GM12878 (cell line): ENCODE measurements around the gene PROSER3. TPM values are rescaled to one million over a fixed set of nuclear protein-coding genes. Genes with fewer than 3 reads are reported as not detected.

Source experiments
- ATAC-seq: fragments of 200-7000 bp; cut with Tn5 transposase; 3 replicates; pipeline ENCODE4 v1.9.1; 2020; ENCODE audit warnings: mild to moderate bottlenecking, moderate library complexity
- BruUV-seq: library from RNA; stranded (reverse); fragments of 400-500 nt; replicated peaks from 2 replicates; lab custom pipeline; 2021; lab: Mats Ljungman, UMichigan
- CTCF ChIA-PET: fragments of 300-600 bp; sonication (Branson Sonifier 250); formaldehyde crosslinking; extraction: SDS; loops from one replicate; lab custom pipeline; 2021; ENCODE audit warnings: inconsistent platforms; lab: Yijun Ruan, JAX
- POLR2A ChIA-PET: fragments of 350-600 bp; formaldehyde crosslinking; extraction: SDS; loops from one replicate; lab custom pipeline; 2021; ENCODE audit warnings: inconsistent platforms; lab: Charles Lee
- RAD21 ChIA-PET: fragments of 300-600 bp; sonication (Branson Sonifier 250); formaldehyde crosslinking; loops from one replicate; lab custom pipeline; 2023; ENCODE audit warnings: antibody characterized with exemption; ENCODE audit not compliant: unreplicated experiment; lab: Charles Lee
- SMC1A ChIA-PET: fragments of 300-600 bp; sonication (Branson Sonifier 250); formaldehyde crosslinking; loops from one replicate; lab custom pipeline; 2023; ENCODE audit not compliant: unreplicated experiment, uncharacterized antibody; lab: Charles Lee
- DNase-seq: peaks from one replicate; pipeline ENCODE4 v3.0.0-alpha.2; 2011; ENCODE audit warnings: low read depth, low spot score
- FAIRE-seq: peaks from 3 replicates; lab custom pipeline; 2011; peaks lifted over from hg19 to GRCh38; lab: Jason Lieb, UNC
- H2AFZ ChIP-seq: 2 replicates; pipeline ENCODE4 v1.6.0; 2011; ENCODE audit warnings: low read depth, low read length, control low read depth; ENCODE audit not compliant: control insufficient read depth
- H3K27ac ChIP-seq: 2 replicates; pipeline ENCODE4 v1.5.1; 2011; ENCODE audit warnings: control low read depth; ENCODE audit not compliant: control insufficient read depth, insufficient read depth
- H3K27me3 ChIP-seq, 2 experiments: replicated peaks in 1 of 2; 2 replicates each; pipeline versions ENCODE4 v1.6.0 to v1.6.1; 2011; ENCODE audit warnings: low read length in 1 of 2; ENCODE audit not compliant: control insufficient read depth in 2 of 2, insufficient read depth in 2 of 2
- H3K36me3 ChIP-seq, 2 experiments: 2 replicates each; pipeline ENCODE4 v1.5.1; 2011; ENCODE audit warnings: low read length in 1 of 2; ENCODE audit not compliant: control insufficient read depth in 2 of 2, insufficient read depth in 2 of 2
- H3K4me1 ChIP-seq: 2 replicates; pipeline ENCODE4 v1.6.1; 2011; ENCODE audit warnings: mild to moderate bottlenecking, low read length, moderate library complexity, mixed read lengths; ENCODE audit not compliant: control insufficient read depth, insufficient read depth
- H3K4me2 ChIP-seq: 2 replicates; pipeline ENCODE4 v1.6.0; 2011; ENCODE audit warnings: control low read depth; ENCODE audit not compliant: control insufficient read depth, insufficient read depth
- H3K4me3 ChIP-seq: fragments of 200-600 bp; sonication (generic); 2 replicates; pipeline ENCODE4 v1.5.1; 2016
- H3K79me2 ChIP-seq: 2 replicates; pipeline ENCODE4 v1.6.0; 2011; ENCODE audit warnings: low read length; ENCODE audit not compliant: control insufficient read depth, insufficient read depth
- H3K9ac ChIP-seq: 2 replicates; pipeline ENCODE4 v1.8.0; 2011; ENCODE audit warnings: low read length, control low read depth, mixed read lengths; ENCODE audit not compliant: control insufficient read depth, insufficient read depth
- H3K9me3 ChIP-seq: replicated peaks from 3 replicates; pipeline ENCODE4 v1.5.1; 2011; ENCODE audit warnings: mild to moderate bottlenecking, low read length; ENCODE audit not compliant: control insufficient read depth, insufficient read depth
- H4K20me1 ChIP-seq: 2 replicates; pipeline ENCODE4 v1.6.0; 2011; ENCODE audit not compliant: control insufficient read depth, insufficient read depth
- BACH1 ChIP-seq: fragments of 450-650 bp; IDR thresholded peaks from 2 replicates; pipeline ENCODE4 v1.6.1; 2017; ENCODE audit warnings: mild to moderate bottlenecking, borderline replicate concordance
- CHD1 ChIP-seq: IDR thresholded peaks from 2 replicates; pipeline ENCODE4 v1.6.1; 2012; ENCODE audit warnings: low read depth, low read length, improper control_type of control experiment
- EED ChIP-seq: sonication (generic); IDR thresholded peaks from 2 replicates; pipeline ENCODE4 v1.6.1; 2016; ENCODE audit warnings: antibody characterized with exemption, low read depth
- FOXK2 ChIP-seq: fragments of 450-650 bp; IDR thresholded peaks from 2 replicates; pipeline ENCODE4 v1.6.1; 2017; ENCODE audit warnings: mild to moderate bottlenecking, moderate library complexity
- HCFC1 ChIP-seq: fragments of 150-350 bp; IDR thresholded peaks from 2 replicates; pipeline ENCODE4 v1.6.1; 2014; ENCODE audit warnings: low read length
- NR2F1 ChIP-seq: fragments of 450-650 bp; conservative IDR thresholded peaks from 2 replicates; pipeline ENCODE4 v1.6.1; 2017; ENCODE audit warnings: mild to moderate bottlenecking
- RB1 ChIP-seq: fragments of 450-650 bp; formaldehyde crosslinking; IDR thresholded peaks from 2 replicates; pipeline ENCODE4 v1.6.1; 2017; ENCODE audit warnings: mild to moderate bottlenecking, borderline replicate concordance
- SIX5 ChIP-seq: IDR thresholded peaks from 2 replicates; pipeline ENCODE4 v1.6.1; 2011; ENCODE audit warnings: mild to moderate bottlenecking, low read depth, low read length, moderate library complexity; ENCODE audit not compliant: severe bottlenecking
- SMARCA5 ChIP-seq: fragments of 450-650 bp; IDR thresholded peaks from 2 replicates; pipeline ENCODE4 v1.6.1; 2017; ENCODE audit warnings: mild to moderate bottlenecking
- TAF1 ChIP-seq: IDR thresholded peaks from 2 replicates; pipeline ENCODE4 v1.6.1; 2011; ENCODE audit warnings: mild to moderate bottlenecking, low read depth, low read length, borderline replicate concordance
- ZNF207 ChIP-seq: fragments of 450-650 bp; IDR thresholded peaks from 2 replicates; pipeline ENCODE4 v1.6.1; 2014; ENCODE audit warnings: antibody characterized with exemption, mild to moderate bottlenecking, borderline replicate concordance
- WGBS: methylation state at CpG from one replicate; pipeline ENCODE4 v1.1.6; 2016; ENCODE audit warnings: low lambda C conversion rate; ENCODE audit not compliant: insufficient replicate concordance, insufficient coverage; ENCODE audit errors: missing lambda C conversion rate; 5-methylcytosine and 5-hydroxymethylcytosine counted together
- in situ Hi-C: fragments of 300-500 bp; cut with MboI; formaldehyde crosslinking; loops from 9 replicates; pipeline ENCODE4 v1.14.3; 2018; ENCODE audit warnings: mixed read lengths
- intact Hi-C: fragments of 100-400 bp; cut with micrococcal nuclease; formaldehyde crosslinking; loops from one replicate; pipeline ENCODE4 v1.14.2; 2022; ENCODE audit not compliant: unreplicated experiment
- polyA plus RNA-seq, 11 experiments: library from polyadenylated mRNA; depleted of rRNA in 4 of 11; unstranded in 6 of 11; stranded (reverse) in 5 of 11; fragments of >200 nt; fragmentation: Nextera tagmentation in 4 of 11; fragmentation: Illumina TruSeq in 1 of 11; extraction: Ambion mirVana in 4 of 11; extraction: Trizol in 1 of 11; gene quantifications; 1 replicate in 1 of 11; 2 replicates in 10 of 11; pipeline versions ENCODE4 v1.2.1 to v1.2.3, GENCODE V29; 2011 to 2016; ENCODE audit warnings: inconsistent platforms in 2 of 11, missing spikeins in 2 of 11, low read depth in 1 of 11
- total RNA-seq, 4 experiments: library from RNA; depleted of rRNA in 3 of 4; stranded (reverse); fragments of >200 nt in 3 of 4; fragmentation: Illumina TruSeq in 1 of 4; extraction: Trizol in 1 of 4; gene quantifications; 2 replicates each; pipeline versions ENCODE4 v1.2.1 to v1.2.3, GENCODE V29; 2013 to 2021
- TF ChIP-seq, protein P1 (sequence below): IDR thresholded peaks from 2 replicates; pipeline ENCODE4 v1.6.1; 2012; ENCODE audit warnings: low read depth, low read length, improper control_type of control experiment
- TF ChIP-seq, protein P2 (sequence below): fragments of 450-650 bp; IDR thresholded peaks from 2 replicates; pipeline ENCODE4 v1.6.1; 2016; ENCODE audit warnings: mild to moderate bottlenecking

Gene PROSER3
- total and polyA plus RNA-seq, 10 of the 15 experiments (the other 5 are each of a cell fraction or from before 2014, with no cell fraction given) = 0.85 to 25.1 (median 9.6) TPM

DNA sequence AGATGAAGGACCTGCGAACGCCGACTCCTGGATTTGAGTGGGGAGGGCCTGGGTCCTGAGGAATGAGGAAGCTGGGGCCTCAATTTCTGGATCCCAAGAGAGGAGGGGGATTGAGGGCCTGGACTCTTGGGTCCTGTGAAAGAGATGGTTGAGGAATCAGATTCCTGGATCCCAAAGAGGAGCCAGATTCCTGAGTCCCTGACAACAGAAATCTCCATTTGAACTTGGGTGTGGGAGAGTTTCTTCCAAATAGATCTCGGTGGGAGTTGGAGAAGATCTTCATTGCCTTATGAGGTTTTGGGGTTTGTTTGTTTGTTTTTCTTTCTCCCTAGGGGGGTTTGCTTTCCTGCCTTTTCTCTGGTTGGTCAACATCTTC, 11.9 kb upstream of the PROSER3 start:
- peak overlapping the region; percentile 92 for H3K4me3 ChIP-seq
- intact Hi-C loops = no loop called here
- SMC1A ChIA-PET = interaction anchor here (0.6 to 2.0 kb wide), 5 partner anchors 30 to 360 kb away, joined by 3 to 14 read pairs (median 3); no protein-coding TSS in a partner anchor
- TF ChIP-seq RB1 (no peak), FOXK2 (no peak), BACH1 (no peak), TAF1 (no peak), ZNF207 (no peak), SMARCA5 (no peak), CHD1 (no peak), NR2F1 (no peak), HCFC1 (no peak), SIX5 (no peak), EED (no peak)
- TF ChIP-seq, protein P1, sequence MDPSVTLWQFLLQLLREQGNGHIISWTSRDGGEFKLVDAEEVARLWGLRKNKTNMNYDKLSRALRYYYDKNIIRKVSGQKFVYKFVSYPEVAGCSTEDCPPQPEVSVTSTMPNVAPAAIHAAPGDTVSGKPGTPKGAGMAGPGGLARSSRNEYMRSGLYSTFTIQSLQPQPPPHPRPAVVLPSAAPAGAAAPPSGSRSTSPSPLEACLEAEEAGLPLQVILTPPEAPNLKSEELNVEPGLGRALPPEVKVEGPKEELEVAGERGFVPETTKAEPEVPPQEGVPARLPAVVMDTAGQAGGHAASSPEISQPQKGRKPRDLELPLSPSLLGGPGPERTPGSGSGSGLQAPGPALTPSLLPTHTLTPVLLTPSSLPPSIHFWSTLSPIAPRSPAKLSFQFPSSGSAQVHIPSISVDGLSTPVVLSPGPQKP = no peak
- TF ChIP-seq, protein P2, sequence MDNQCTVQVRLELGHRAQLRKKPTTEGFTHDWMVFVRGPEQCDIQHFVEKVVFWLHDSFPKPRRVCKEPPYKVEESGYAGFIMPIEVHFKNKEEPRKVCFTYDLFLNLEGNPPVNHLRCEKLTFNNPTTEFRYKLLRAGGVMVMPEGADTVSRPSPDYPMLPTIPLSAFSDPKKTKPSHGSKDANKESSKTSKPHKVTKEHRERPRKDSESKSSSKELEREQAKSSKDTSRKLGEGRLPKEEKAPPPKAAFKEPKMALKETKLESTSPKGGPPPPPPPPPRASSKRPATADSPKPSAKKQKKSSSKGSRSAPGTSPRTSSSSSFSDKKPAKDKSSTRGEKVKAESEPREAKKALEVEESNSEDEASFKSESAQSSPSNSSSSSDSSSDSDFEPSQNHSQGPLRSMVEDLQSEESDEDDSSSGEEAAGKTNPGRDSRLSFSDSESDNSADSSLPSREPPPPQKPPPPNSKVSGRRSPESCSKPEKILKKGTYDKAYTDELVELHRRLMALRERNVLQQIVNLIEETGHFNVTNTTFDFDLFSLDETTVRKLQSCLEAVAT = no peak
- TF ChIP-seq, all 136 proteins: peak for 0
- peak overlapping the region; percentile 80 for H3K27ac ChIP-seq
- 0% methylated on average over 4 of the region's 4 CpGs for WGBS
- in situ Hi-C loops = no loop called here
- no peaks in the 10 kb centered on the region for H3K27me3 ChIP-seq
- DNase-seq (no peak), ATAC-seq (no peak), FAIRE-seq (no peak)
- ChIA-PET CTCF (interaction anchor here (0.6 to 4.3 kb wide), 6 partner anchors 32 to 315 kb away, joined by 3 to 18 read pairs (median 6); no protein-coding TSS in a partner anchor), RAD21 (interaction anchor here (0.9 to 2.3 kb wide), 5 partner anchors 11 to 185 kb away, joined by 3 to 9 read pairs (median 7); partner anchors contain the start of gene HSPB6), POLR2A (interaction anchor here (0.9 to 7.1 kb wide), 6 partner anchors 11 to 183 kb away, joined by 3 to 91 read pairs (median 14); partner anchors contain the start of genes HSPB6 and PROSER3)
- H2AFZ ChIP-seq = no peak overlapping the region
- peaks cover 29% of the 10 kb centered on the region for H3K79me2 ChIP-seq
- H3K4me2 ChIP-seq = peak overlapping the region; percentile 94
- H3K4me1 ChIP-seq = peaks cover 35% of the 10 kb centered on the region
- H3K36me3 ChIP-seq = 0 out of 4 replicates have a peak, but pooled peaks cover 0 to 4% of the 10 kb centered on the region in 2 experiments
- H4K20me1 ChIP-seq = no peaks in the 10 kb centered on the region
- peak overlapping the region; percentile 84 for H3K9ac ChIP-seq
- H3K9me3 ChIP-seq = no peaks in the 10 kb centered on the region
- BruUV-seq = no TSS peak
